Suppressor macrophage treated with lipopolysaccharide for 4 hours (primary cell): ENCODE results near the gene ALOX12.

Experiments
- DNase-seq: peaks from one replicate; pipeline ENCODE4 v3.0.0-alpha.2; 2020

Gene ALOX12

GRCh38 chr17:7022781-7023571, 27.1 kb downstream of the ALOX12 start, which contains the start of gene BCL6B:
BCL6B (plus strand) TSS chr17:7023050; CDS start chr17:7023672, 622 bp downstream.
- DNase-seq = no peak

- peak; percentile 96 for DNase-seq
Measured at GRCh38 chr17:7023576-7024401, 27.9 kb downstream of the ALOX12 start.

- DNase-seq = no peak
Measured at GRCh38 chr17:7024402-7024785, 28.5 kb downstream of the ALOX12 start.

GRCh38 chr17:7025245-7025644, 29.4 kb downstream of the ALOX12 start:
- DNase-seq = no peak

GRCh38 chr17:7026471-7027115, 30.7 kb downstream of the ALOX12 start:
- no peak for DNase-seq

- DNase-seq = no peak
Measured at GRCh38 chr17:7027335-7027734, 31.5 kb downstream of the ALOX12 start.

- no peak for DNase-seq
Measured at GRCh38 chr17:7029096-7029495, 33.2 kb downstream of the ALOX12 start.

GRCh38 chr17:7029659-7030058, 33.8 kb downstream of the ALOX12 start:
- no peak for DNase-seq

GRCh38 chr17:7034955-7035590, 39.2 kb downstream of the ALOX12 start:
- DNase-seq = no peak

- DNase-seq = peak; percentile 95
Measured at GRCh38 chr17:7035591-7036368, 39.9 kb downstream of the ALOX12 start, which contains the start of gene SLC16A13. SLC16A13 (plus strand) TSS chr17:7036015; CDS start chr17:7036383, 368 bp downstream.

- DNase-seq = no peak
Measured at GRCh38 chr17:7038025-7038862, 42.4 kb downstream of the ALOX12 start.

GRCh38 chr17:7039832-7040231, 44.0 kb downstream of the ALOX12 start:
- DNase-seq = no peak

- DNase-seq = no peak
Measured at GRCh38 chr17:7041607-7042500, 46.0 kb downstream of the ALOX12 start.

GRCh38 chr17:7042501-7043181, 46.8 kb downstream of the ALOX12 start:
- no peak for DNase-seq

GRCh38 chr17:7043182-7043496, 47.3 kb downstream of the ALOX12 start:
- no peak for DNase-seq

GRCh38 chr17:7043497-7044198, 47.8 kb downstream of the ALOX12 start, which contains the start of gene SLC16A11:
SLC16A11 (minus strand) TSS chr17:7044092; CDS start chr17:7043513, 579 bp downstream.
- no peak for DNase-seq

- peak; percentile 82 for DNase-seq
Measured at GRCh38 chr17:7045492-7046126, 49.8 kb downstream of the ALOX12 start.

GRCh38 chr17:7046127-7046724, 50.4 kb downstream of the ALOX12 start:
- no peak for DNase-seq
